Adrenal gland (tissue), 12 donors: ENCODE data around the gene KCNB1. TPM values are rescaled to one million over a fixed set of nuclear protein-coding genes. Genes with fewer than 3 reads are reported as not detected.
"Not testable (repeated sequence)": the region's sequence is repeated elsewhere in the genome, so short reads cannot be mapped to it uniquely, and the experiment has no call there.

ENCODE experiments used
- DNase-seq, 7 donors: peaks; one replicate each; pipeline ENCODE4 v3.0.0-alpha.2; 2019 to 2020
- H3K27ac ChIP-seq, 5 donors: fragments of 200-600 bp; sonication (generic) in 4 of 5; 1 replicate in 3 of 5; 2 replicates in 2 of 5; pipeline versions ENCODE4 v1.5.1 to v1.8.0; 2016 to 2020; ENCODE audit warnings: mild to moderate bottlenecking in 1 of 5
- H3K27me3 ChIP-seq: fragments of 200-600 bp; 2 replicates; pipeline ENCODE4 v1.8.0; 2021
- H3K36me3 ChIP-seq, 2 donors: fragments of 200-600 bp; replicated peaks in 1 of 2; 1 replicate in 1 of 2; 2 replicates in 1 of 2; pipeline versions ENCODE4 v1.5.1 to v1.8.0; 2018 to 2022
- H3K4me1 ChIP-seq, 2 donors: fragments of 200-600 bp; replicated peaks in 1 of 2; 1 replicate in 1 of 2; 2 replicates in 1 of 2; pipeline versions ENCODE4 v1.5.1 to v1.8.0; 2018 to 2021
- H3K4me3 ChIP-seq, 4 donors: fragments of 200-600 bp; sonication (generic) in 3 of 4; one replicate each; pipeline ENCODE4 v1.5.1; 2016 to 2018
- H3K9me3 ChIP-seq, 3 donors: fragments of 200-600 bp; sonication (generic) in 1 of 3; replicated peaks in 1 of 3; 1 replicate in 2 of 3; 2 replicates in 1 of 3; pipeline versions ENCODE4 v1.5.1 to v1.8.0; 2016 to 2021
- POLR2A ChIP-seq, 2 donors: fragments of 450-650 bp; IDR thresholded peaks; one replicate each; pipeline ENCODE4 v1.6.1; 2017; ENCODE audit warnings: antibody characterized with exemption in 2 of 2, mild to moderate bottlenecking in 2 of 2, moderate library complexity in 1 of 2
- WGBS, 4 donors: extraction: QIAGEN DNeasy Blood & Tissue Kit in 2 of 4; methylation state at CpG; one replicate each; pipeline versions ENCODE4 v1.1.5 to v1.1.7; 2013 to 2017; 5-methylcytosine and 5-hydroxymethylcytosine counted together
- intact Hi-C, 2 donors: fragments of 100-400 bp; cut with DNase I; formaldehyde crosslinking; loops; one replicate each; pipeline versions ENCODE4 v1.14.1 to v1.15.0; 2022 to 2023
- polyA plus RNA-seq, 3 donors: library from polyadenylated mRNA; stranded (reverse); fragments of 200-250 nt in 2 of 3; fragments of 350-450 nt in 1 of 3; fragmentation: Illumina TruSeq in 1 of 3; extraction: RNeasy Lipid Tissue Mini Kit (QIAGEN cat#74804) in 1 of 3; gene quantifications; one replicate each; pipeline ENCODE4 v1.2.3, GENCODE V29; 2013 to 2014
- total RNA-seq, 9 donors: library from RNA; depleted of rRNA in 4 of 9; stranded (reverse); fragments of >200 nt in 4 of 9; fragments of 120-200 nt in 1 of 9; fragmentation: NEBNext Ultra II Directional in 1 of 9; extraction: Animal tissue kit (Norgen Biotek cat#: 25700) in 1 of 9; gene quantifications; one replicate each; pipeline versions ENCODE4 v1.1.0 to v1.2.4, GENCODE V29; 2013 to 2023
- TF ChIP-seq, protein P1 (sequence below), 6 experiments: fragments of 450-650 bp in 4 of 6; fragments of 200-600 bp in 2 of 6; sonication (generic) in 1 of 6; IDR thresholded peaks; 1 replicate in 5 of 6; 2 replicates in 1 of 6; pipeline versions ENCODE4 v1.5.1 to v1.8.0; 2016 to 2021; ENCODE audit warnings: antibody characterized with exemption in 6 of 6, mild to moderate bottlenecking in 2 of 6, moderate library complexity in 1 of 6
- donor health status: healthy with polysubstance abuse.
- donor health status: Bipolar disorder and iron deficiency.
- donor health status: DM: yes; HTN: yes; CAD: no.
- donor health status: DM: no; HTN: no; CAD: no.
- donor health status: DM: no; HTN: no; CAD: no.
- donor health status: DM: yes; HTN: yes; CAD: no.

KCNB1 gene
- total and polyA plus RNA-seq, 12 donors: 0.11 to 8.2 (median 1.3) TPM

DNA sequence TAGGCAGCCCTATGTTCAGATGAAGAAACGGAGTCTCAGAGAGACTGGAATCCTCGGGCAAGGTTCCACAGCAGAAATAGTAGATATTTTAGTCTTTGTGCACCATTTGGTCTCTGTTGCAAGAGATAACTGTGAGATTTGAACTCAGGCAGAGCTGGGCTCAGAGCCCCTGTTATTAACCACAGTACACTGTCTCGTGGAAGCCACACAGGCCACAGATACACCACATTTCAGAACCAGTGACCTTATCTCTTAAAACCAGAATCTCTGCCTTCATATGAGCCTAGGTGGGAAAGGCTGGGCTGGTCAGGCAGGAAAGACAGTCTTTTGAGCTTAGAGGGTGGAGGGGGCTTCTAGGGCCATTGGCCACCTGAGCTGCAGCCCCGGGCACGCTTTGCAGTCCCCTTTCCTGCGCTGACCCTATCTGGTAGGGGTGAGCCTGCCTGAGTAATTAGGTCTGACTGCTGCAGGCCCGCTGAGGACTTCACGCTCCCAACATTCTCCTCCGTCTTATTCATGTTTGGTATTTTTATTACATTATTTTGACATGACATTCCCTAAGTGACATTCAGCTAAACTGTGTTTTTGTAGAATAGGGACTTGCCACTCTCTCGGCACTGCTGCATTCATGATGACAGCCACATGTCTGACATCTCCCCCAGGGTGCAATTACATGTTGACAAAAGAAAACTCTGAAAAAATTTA lies 71.1 kb downstream of the KCNB1 start:
- no peaks in the 10 kb centered on the region for H3K36me3 ChIP-seq
- H3K4me1 ChIP-seq: peaks cover 0 to 8% of the 10 kb centered on the region in 2 donors
- no peak for DNase-seq
- no peak overlapping the region for H3K4me3 ChIP-seq
- intact Hi-C loops: no loop called here
- no peaks in the 10 kb centered on the region for H3K27me3 ChIP-seq
- no peak overlapping the region for H3K27ac ChIP-seq
- WGBS, 4 donors: 55 to 75% (median 73%) methylated on average over 9 to 10 of the region's 10 CpGs
- TF ChIP-seq POLR2A (IDR thresholded peaks at IDR 0.05): no peak
- TF ChIP-seq, protein P1, sequence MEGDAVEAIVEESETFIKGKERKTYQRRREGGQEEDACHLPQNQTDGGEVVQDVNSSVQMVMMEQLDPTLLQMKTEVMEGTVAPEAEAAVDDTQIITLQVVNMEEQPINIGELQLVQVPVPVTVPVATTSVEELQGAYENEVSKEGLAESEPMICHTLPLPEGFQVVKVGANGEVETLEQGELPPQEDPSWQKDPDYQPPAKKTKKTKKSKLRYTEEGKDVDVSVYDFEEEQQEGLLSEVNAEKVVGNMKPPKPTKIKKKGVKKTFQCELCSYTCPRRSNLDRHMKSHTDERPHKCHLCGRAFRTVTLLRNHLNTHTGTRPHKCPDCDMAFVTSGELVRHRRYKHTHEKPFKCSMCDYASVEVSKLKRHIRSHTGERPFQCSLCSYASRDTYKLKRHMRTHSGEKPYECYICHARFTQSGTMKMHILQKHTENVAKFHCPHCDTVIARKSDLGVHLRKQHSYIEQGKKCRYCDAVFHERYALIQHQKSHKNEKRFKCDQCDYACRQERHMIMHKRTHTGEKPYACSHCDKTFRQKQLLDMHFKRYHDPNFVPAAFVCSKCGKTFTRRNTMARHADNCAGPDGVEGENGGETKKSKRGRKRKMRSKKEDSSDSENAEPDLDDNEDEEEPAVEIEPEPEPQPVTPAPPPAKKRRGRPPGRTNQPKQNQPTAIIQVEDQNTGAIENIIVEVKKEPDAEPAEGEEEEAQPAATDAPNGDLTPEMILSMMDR (IDR thresholded peaks at IDR 0.05): no peak
- H3K9me3 ChIP-seq: no peaks in the 10 kb centered on the region

DNA sequence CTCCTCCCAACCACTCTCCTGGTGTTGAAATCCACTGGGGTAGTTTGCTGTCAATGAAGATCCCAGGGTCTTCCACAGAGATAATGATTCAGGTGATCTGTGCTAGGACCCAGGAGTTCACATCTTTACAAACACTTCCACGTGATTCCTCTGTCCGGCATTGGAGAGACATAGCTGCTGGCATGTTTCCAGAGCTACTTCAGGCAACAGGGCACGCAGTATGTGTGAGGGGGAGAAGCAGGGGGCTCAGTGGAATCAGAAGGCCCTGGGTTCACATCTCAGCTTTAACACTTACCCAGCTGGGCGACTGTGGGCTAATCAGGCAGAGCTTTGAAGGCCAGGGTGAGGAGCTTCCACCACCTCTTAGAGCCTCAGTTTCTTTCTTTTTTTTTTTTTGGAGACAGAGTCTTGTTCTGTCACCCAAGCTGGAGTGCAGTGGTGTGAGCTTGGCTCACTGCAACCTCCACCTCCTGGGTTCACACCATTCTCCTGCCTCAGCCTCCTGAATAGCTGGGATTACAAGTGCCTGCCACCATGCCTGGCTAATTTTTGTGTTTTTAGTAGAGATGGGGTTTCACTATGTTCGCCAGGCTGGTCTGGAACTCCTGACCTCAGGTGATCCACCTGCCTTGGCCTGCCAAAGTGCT lies 72.4 kb downstream of the KCNB1 start:
- H3K4me3 ChIP-seq, H3K4me1 ChIP-seq, DNase-seq, H3K36me3 ChIP-seq, intact Hi-C loops, H3K27me3 ChIP-seq, H3K27ac ChIP-seq, H3K9me3 ChIP-seq: not testable (repeated sequence)
- 40 to 69% (median 66%) methylated on average over 4 to 5 of the region's 5 CpGs for whole genome bisulfite sequencing, 4 donors

DNA sequence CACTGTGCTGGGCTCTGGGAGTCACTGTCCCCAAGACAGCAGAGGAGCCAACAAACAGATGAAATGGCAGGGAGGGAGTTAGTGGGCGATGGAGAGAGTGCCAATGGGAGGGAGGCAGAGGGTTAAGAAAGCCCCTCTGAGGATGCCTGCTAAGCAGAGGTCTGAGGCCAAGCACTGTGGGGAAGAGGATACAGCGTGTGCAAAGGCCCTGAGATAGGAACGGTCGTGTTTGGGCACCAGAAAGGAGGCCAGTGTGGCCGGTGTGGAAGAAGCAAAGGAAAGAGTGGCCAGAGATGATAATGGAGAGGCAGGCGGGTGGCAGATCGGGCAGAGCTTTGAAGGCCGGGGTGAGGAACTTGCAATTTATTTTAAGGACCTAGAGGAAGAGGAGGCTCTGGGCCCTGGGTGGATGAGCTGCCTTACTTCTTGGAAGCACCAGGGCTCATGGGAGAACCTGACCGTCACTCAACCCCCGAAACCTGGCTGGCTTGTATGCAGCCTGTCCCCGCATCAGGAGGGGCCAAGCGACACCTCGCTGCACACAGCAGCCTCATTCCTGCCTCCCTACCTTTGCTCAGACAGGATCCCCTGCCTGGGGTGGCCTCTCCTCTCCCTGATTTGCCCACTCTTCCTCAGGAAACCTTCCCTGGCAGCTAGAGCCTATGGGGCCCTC lies 73.0 kb downstream of the KCNB1 start:
- WGBS, 4 donors: 78 to 90% (median 90%) methylated on average over 13 of the region's 13 CpGs
- Histone ChIP-seq H3K27me3 (no peaks in the 10 kb centered on the region), H3K4me1 (peaks cover 0 to 8% of the 10 kb centered on the region in 2 donors), H3K27ac (no peak overlapping the region), H3K4me3 (no peak overlapping the region), H3K9me3 (no peaks in the 10 kb centered on the region), H3K36me3 (no peaks in the 10 kb centered on the region)
- intact Hi-C loops: no loop called here
- DNase-seq: no peak
- TF ChIP-seq, protein P1 (IDR thresholded peaks at IDR 0.05): no peak
- no peak for TF ChIP-seq POLR2A (IDR thresholded peaks at IDR 0.05)

DNA sequence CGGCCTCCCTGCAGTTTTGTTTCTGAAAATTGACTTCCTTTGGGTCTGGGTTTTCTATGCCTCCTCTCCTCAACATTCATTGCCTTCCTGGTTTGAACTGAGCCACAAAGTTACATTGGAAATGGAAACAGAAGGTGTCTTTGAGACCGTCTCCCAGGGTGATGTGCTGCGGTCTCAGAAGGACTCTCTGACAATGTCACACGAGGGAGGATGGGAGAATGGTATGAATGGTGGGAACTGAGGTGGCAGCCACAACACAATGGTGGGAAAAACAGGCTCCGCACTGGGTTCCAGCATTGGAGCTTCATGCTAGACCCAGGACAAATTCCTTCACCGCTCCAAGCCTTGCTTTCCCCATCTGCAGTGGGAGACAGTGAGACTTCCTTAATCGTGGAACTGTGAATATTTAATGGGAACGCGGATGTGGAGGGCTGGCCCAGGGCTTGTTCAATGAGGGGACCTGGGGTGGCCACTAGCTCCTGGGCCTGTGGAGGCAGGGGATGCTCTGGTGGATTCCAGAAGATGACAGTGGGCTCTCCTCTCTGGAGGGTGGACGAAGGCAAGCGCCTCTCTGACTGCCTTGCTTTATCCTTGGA lies 73.9 kb downstream of the KCNB1 start:
- Histone ChIP-seq H3K36me3 (no peaks in the 10 kb centered on the region), H3K27me3 (no peaks in the 10 kb centered on the region), H3K9me3 (no peaks in the 10 kb centered on the region), H3K27ac (no peak overlapping the region), H3K4me1 (peaks cover 0 to 8% of the 10 kb centered on the region in 2 donors), H3K4me3 (no peak overlapping the region)
- intact Hi-C loops: no loop called here
- TF ChIP-seq, protein P1 (IDR thresholded peaks at IDR 0.05): no peak
- no peak for TF ChIP-seq POLR2A (IDR thresholded peaks at IDR 0.05)
- WGBS, 4 donors: 84 to 95% (median 87%) methylated on average over 6 to 11 of the region's 11 CpGs
- no peak for DNase-seq
